ENCODE measurements around the gene KIF17.

KIF17 gene

DNA sequence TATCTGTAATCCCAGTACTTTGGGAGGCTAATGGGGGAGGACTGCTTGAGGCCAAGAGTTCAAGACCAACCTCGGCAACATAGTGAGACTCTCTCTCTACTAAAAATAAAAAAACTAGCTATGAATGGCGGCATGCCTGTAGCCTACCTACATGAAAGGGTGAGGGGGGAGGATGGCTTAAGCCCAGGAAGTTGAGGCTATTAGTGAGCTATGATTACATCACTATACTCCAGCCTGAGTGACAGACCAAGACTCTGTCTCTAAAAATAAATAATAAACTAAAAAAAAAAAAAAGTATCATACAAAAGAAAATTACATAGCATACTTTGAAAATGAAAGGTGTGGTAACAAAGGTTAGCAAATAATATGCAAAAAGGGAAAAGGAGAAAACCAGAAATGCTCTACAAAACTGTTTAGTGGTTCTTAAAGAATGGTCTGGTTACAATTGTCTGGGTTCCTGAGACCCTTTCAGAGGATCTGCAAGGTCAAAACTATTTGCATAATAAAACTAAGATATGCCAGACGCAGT is 33.7 kb upstream of the KIF17 start:
- no peaks in the 10 kb centered on the region for H3K4me1 Mint-ChIP-seq
- no peak overlapping the region for H3K4me3 Mint-ChIP-seq
- H3K27ac Mint-ChIP-seq = no peak overlapping the region
- no peaks in the 10 kb centered on the region for H3K9me3 Mint-ChIP-seq
- H3K36me3 Mint-ChIP-seq (ENCODE audit: low read depth) = peaks cover 78% of the 10 kb centered on the region
- TF ChIP-seq, protein P1, sequence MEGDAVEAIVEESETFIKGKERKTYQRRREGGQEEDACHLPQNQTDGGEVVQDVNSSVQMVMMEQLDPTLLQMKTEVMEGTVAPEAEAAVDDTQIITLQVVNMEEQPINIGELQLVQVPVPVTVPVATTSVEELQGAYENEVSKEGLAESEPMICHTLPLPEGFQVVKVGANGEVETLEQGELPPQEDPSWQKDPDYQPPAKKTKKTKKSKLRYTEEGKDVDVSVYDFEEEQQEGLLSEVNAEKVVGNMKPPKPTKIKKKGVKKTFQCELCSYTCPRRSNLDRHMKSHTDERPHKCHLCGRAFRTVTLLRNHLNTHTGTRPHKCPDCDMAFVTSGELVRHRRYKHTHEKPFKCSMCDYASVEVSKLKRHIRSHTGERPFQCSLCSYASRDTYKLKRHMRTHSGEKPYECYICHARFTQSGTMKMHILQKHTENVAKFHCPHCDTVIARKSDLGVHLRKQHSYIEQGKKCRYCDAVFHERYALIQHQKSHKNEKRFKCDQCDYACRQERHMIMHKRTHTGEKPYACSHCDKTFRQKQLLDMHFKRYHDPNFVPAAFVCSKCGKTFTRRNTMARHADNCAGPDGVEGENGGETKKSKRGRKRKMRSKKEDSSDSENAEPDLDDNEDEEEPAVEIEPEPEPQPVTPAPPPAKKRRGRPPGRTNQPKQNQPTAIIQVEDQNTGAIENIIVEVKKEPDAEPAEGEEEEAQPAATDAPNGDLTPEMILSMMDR (IDR thresholded peaks at IDR 0.05; ENCODE audit: unreplicated experiment in 3 of 3) = no peak
- H3K27me3 Mint-ChIP-seq (ENCODE audit: low read depth) = no peaks in the 10 kb centered on the region

DNA sequence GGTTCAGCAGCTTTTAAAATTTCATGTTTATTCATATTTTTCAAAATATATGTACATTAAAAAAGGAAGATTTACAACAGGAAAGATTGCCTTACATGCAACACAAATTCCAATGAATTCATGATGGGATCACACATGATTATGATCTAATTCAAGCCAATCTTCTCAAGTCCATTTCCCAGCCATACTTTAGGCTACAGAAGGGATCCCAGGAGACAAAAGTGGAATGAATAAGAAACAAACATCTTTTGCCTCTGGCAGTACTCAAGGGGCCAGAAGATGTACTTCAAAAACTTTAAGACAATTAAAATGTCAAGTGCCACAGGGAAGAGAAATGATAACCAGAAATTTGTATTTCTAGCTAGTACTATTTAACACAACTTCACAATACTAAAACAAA is 24.9 kb upstream of the KIF17 start:
- TF ChIP-seq, protein P1 (IDR thresholded peaks at IDR 0.05; ENCODE audit: unreplicated experiment in 3 of 3) = no peak
- Mint-ChIP-seq H3K27me3 (ENCODE audit: low read depth) (no peaks in the 10 kb centered on the region), H3K4me3 (no peak overlapping the region), H3K27ac (no peak overlapping the region), H3K4me1 (no peaks in the 10 kb centered on the region), H3K9me3 (no peaks in the 10 kb centered on the region), H3K36me3 (ENCODE audit: low read depth) (peaks cover 67% of the 10 kb centered on the region)

DNA sequence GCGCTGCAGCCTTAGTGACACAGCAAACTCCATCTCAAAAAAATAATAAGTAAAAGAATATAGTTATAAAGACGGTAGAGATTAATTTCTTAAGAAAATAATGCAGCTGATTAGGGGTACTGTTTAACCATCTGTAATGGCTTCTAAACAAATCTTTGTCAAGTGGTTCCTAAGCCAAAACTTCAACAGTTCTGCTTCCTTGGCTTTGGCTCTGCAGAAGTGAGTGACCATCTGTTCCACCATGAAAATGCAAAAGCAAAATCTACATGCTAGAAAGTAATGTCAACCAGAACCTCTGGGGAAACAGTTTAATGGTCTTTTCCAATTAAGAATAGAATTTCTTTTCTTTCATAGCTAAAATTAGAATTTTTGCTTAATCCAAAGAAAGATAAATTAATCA is 23.0 kb upstream of the KIF17 start:
- H3K27ac Mint-ChIP-seq = no peak overlapping the region
- no peaks in the 10 kb centered on the region for H3K9me3 Mint-ChIP-seq
- H3K36me3 Mint-ChIP-seq (ENCODE audit: low read depth) = peaks cover 54% of the 10 kb centered on the region

DNA sequence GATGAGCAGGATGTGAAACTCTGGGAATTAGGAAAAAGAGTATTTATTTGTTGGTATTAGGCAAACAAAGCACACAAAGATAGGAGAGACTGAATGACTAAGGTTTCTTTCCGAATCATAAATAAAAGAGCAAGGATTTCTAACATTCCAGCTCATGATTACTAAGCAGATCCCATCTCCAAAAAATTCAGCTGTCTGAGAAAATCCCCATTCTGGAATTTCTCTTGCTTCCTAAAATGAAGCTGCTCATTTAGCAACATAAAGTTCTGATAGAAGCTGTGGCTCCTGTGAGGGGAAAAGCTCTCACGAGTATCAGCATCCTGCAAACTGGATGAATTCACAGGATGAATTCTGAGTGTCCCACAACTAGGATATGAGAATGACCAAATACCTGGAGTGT is 21.4 kb upstream of the KIF17 start:
- H3K36me3 Mint-ChIP-seq (ENCODE audit: low read depth) = peaks cover 38% of the 10 kb centered on the region
- TF ChIP-seq, protein P1 (IDR thresholded peaks at IDR 0.05; ENCODE audit: unreplicated experiment in 3 of 3) = no peak
- no peaks in the 10 kb centered on the region for H3K9me3 Mint-ChIP-seq
- no peak overlapping the region for H3K4me3 Mint-ChIP-seq
- H3K27ac Mint-ChIP-seq = no peak overlapping the region
- no peaks in the 10 kb centered on the region for H3K4me1 Mint-ChIP-seq
- H3K27me3 Mint-ChIP-seq (ENCODE audit: low read depth) = no peaks in the 10 kb centered on the region

More for the DNA sequence above, 23.0 kb upstream of the KIF17 start:
- TF ChIP-seq, protein P1 (IDR thresholded peaks at IDR 0.05; ENCODE audit: unreplicated experiment in 3 of 3) = no peak
- Mint-ChIP-seq H3K27me3 (ENCODE audit: low read depth) (no peaks in the 10 kb centered on the region), H3K4me1 (no peaks in the 10 kb centered on the region), H3K4me3 (no peak overlapping the region)

DNA sequence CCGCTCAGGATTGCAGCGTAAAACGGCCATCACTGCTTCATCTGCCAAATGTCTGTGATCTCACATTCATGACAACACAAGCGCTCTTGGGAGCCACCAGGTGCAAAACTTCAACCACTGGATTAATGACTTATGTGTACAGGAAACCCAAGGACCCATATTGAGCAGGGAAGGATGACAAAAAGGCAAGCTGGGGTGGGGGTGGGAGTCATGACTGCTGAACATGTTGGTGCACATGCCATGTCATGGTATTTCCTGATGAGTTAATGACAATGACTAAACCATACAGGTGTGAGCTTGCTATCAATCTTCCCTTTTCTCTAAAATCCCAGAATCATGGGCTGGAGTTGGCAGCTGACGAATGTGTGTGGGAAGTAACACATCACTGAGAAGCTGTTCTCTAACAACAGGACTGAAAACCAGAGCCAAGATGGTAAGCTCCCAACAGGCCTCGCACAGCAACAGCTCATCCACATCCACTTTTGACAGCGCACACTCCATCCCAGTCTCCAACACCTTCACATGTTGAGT is 17.8 kb upstream of the KIF17 start:
- Mint-ChIP-seq H3K27ac (no peak overlapping the region), H3K4me3 (no peak overlapping the region), H3K9me3 (no peaks in the 10 kb centered on the region), H3K4me1 (peaks cover 5% of the 10 kb centered on the region), H3K36me3 (ENCODE audit: low read depth) (peaks cover 18% of the 10 kb centered on the region), H3K27me3 (ENCODE audit: low read depth) (peaks cover 29% of the 10 kb centered on the region)
- TF ChIP-seq, protein P1 (IDR thresholded peaks at IDR 0.05; ENCODE audit: unreplicated experiment in 3 of 3) = no peak

DNA sequence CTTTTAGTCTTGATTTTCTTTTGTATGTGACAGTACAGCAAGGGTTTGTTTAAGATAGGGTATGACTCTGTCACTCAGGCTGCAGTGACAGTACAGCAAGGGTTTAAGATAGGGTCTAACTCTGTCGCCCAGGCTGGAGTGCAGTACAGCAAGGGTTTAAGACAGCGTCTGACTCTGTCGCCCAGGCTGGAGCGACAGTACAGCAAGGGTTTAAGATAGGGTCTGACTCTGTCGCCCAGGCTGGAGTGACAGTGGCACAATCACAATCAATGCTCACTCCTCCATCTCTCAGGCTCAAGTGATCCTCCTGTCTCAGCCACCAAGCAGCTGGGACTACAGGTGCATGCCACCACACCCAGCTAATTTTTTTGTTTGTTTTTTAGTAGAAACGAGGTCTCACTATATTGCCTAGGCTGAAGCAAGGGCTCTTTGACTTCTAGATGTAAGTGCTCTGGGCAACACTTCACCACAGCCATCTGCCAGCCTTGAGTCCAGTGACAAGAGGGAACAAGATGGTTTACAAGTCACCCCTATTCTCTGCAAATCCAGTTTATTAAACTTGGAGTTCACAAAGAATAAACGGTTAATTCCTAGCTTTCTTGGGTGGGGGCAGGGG is 15.7 kb upstream of the KIF17 start:
- Mint-ChIP-seq H3K4me1 (peaks cover 9% of the 10 kb centered on the region), H3K27me3 (ENCODE audit: low read depth) (peaks cover 51% of the 10 kb centered on the region), H3K9me3 (no peaks in the 10 kb centered on the region), H3K36me3 (ENCODE audit: low read depth) (peaks cover 13% of the 10 kb centered on the region), H3K27ac (peak overlapping the region in 2 of 3 experiments; percentile 20 to 27), H3K4me3 (peak overlapping the region; percentile 79 to 86 (median 85))
- TF ChIP-seq, protein P1 (IDR thresholded peaks at IDR 0.05; ENCODE audit: unreplicated experiment in 3 of 3) = peak in 1 of 3 experiments; percentile 4
